Heart right ventricle (tissue), 16 donors: Measurements from ENCODE around the gene TANGO6. TPM values are rescaled to one million over a fixed set of nuclear protein-coding genes. Genes with fewer than 3 reads are reported as not detected.

Experiments used
- ATAC-seq, 8 donors: fragments of 200-7000 bp; cut with Tn5 transposase; one replicate each; pipeline ENCODE4 v1.9.1; 2020; ENCODE audit warnings: mild to moderate bottlenecking in 8 of 8, moderate library complexity in 8 of 8, moderate number of reproducible peaks in 1 of 8
- DNase-seq, 2 donors: peaks; one replicate each; pipeline ENCODE4 v3.0.0-alpha.2; 2020
- H3K27ac ChIP-seq, 10 donors: fragments of 200-600 bp; sonication (generic) in 2 of 10; one replicate each; pipeline versions ENCODE4 v1.5.0 to v1.8.0; 2020 to 2022; ENCODE audit warnings: mild to moderate bottlenecking in 3 of 10
- H3K27me3 ChIP-seq, 7 donors: fragments of 200-600 bp; one replicate each; pipeline ENCODE4 v1.8.0; 2021 to 2022; ENCODE audit warnings: mild to moderate bottlenecking in 2 of 7
- H3K36me3 ChIP-seq, 9 donors: fragments of 200-600 bp; sonication (generic) in 1 of 9; one replicate each; pipeline versions ENCODE4 v1.5.0 to v1.8.0; 2020 to 2022; ENCODE audit warnings: mild to moderate bottlenecking in 2 of 9
- H3K4me1 ChIP-seq, 9 donors: fragments of 200-600 bp; sonication (generic) in 1 of 9; one replicate each; pipeline versions ENCODE4 v1.5.0 to v1.8.0; 2020 to 2022; ENCODE audit warnings: mild to moderate bottlenecking in 4 of 9
- H3K4me3 ChIP-seq, 10 donors: fragments of 200-600 bp; sonication (generic) in 2 of 10; one replicate each; pipeline versions ENCODE4 v1.5.0 to v1.8.0; 2020 to 2022; ENCODE audit warnings: mild to moderate bottlenecking in 7 of 10, moderate library complexity in 2 of 10
- H3K9me3 ChIP-seq, 11 donors: fragments of 200-600 bp in 10 of 11; sonication (generic) in 2 of 11; one replicate each; pipeline versions ENCODE4 v1.5.0 to v1.8.0; 2013 to 2022; ENCODE audit warnings: mild to moderate bottlenecking in 2 of 11, control low read depth in 1 of 11, moderate library complexity in 1 of 11
- WGBS, 2 donors: extraction: QIAGEN DNeasy Blood & Tissue Kit; methylation state at CpG; one replicate each; pipeline ENCODE4 v1.1.7; 2013; ENCODE audit warnings: inconsistent platforms in 1 of 2; 5-methylcytosine and 5-hydroxymethylcytosine counted together
- intact Hi-C, 10 donors: fragments of 100-400 bp; cut with DNase I; formaldehyde crosslinking; loops; one replicate each; pipeline versions ENCODE4 v1.11.1 to v1.14.2; 2022
- polyA plus RNA-seq, 2 donors: library from polyadenylated mRNA; stranded (reverse); fragments of 200-250 nt; gene quantifications; one replicate each; pipeline ENCODE4 v1.2.3, GENCODE V29; 2013
- total RNA-seq, 10 donors: library from RNA; stranded (reverse); fragmentation: NEBNext Ultra II Directional in 3 of 10; extraction: Animal tissue kit (Norgen Biotek cat#: 25700) in 3 of 10; gene quantifications; one replicate each; pipeline versions ENCODE4 v1.2.1 to v1.2.4, GENCODE V29; 2021 to 2023
- TF ChIP-seq, protein P1 (sequence below), 9 donors: fragments of 200-600 bp; sonication (generic) in 2 of 9; IDR thresholded peaks; one replicate each; pipeline versions ENCODE4 v1.5.0 to v1.8.0; 2021 to 2022; ENCODE audit warnings: antibody characterized with exemption in 9 of 9, mild to moderate bottlenecking in 5 of 9, moderate library complexity in 1 of 9
- donor health status: Arrhythmogenic right ventricular cardiomyopathy.
- donor health status: ischemic (EF 13 %, LVEDD 7.1; RV severe dilation, severe dysfunction).
- donor health status: healthy with polysubstance abuse.
- donor health status: DM: no; HTN: yes; CAD: no.
- donor health status: DM: no; HTN: no; CAD: no.
- donor health status: ischemic (EF 25% LVEDD 6.9; RV normal size, moderate dysfunction).
- donor health status: ischemic (EF 25% LVEDD 5.7; RV mildly dilated, moderate dysfunction).
- donor health status: healthy.
- donor health status: DM: yes; HTN: yes; CAD: no.
- donor health status: Ischemic cardiomyopathy.
- donor health status: ischemic (EF 35%, LVEDD 5.7; RV mildly dilated, moderate dysfunction).
- donor health status: nonischemic (EF 11% LVEDD 7.7; RV severe dilation, severe dysfunction).
- donor health status: DM: yes; HTN: yes; CAD: no.
- donor health status: PGD.
- donor health status: ischemic (EF 29% LVEDD 5.4; RV normal size, mild dysfunction).
- donor health status: nonischemic (EF 23%, LVEDD 6.1; RV moderate dilation, normal function).

TANGO6 gene
- total and polyA plus RNA-seq, 12 donors: 1.8 to 12.9 (median 8.0) TPM

DNA sequence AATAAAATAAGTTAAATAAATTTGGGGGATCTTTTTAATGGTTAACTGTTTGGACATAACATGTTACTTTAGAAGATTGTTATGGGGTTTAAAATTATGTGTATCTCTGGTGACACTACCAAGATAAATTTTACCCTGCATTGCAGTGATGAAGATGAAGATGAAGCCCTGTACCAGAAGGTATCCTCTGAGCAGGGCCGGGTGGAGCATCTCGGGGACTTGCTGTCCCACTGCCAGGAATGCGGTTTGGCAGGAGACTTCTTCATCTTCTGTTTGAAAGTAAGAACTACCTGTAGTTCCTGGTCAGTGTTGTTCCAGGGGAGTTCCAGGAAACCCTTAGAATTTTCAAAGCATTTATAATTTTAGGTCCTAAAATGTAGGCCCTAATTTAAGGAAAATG, 64.0 kb downstream of the TANGO6 start:
- H3K27ac ChIP-seq: no peak overlapping the region
- TF ChIP-seq, protein P1, sequence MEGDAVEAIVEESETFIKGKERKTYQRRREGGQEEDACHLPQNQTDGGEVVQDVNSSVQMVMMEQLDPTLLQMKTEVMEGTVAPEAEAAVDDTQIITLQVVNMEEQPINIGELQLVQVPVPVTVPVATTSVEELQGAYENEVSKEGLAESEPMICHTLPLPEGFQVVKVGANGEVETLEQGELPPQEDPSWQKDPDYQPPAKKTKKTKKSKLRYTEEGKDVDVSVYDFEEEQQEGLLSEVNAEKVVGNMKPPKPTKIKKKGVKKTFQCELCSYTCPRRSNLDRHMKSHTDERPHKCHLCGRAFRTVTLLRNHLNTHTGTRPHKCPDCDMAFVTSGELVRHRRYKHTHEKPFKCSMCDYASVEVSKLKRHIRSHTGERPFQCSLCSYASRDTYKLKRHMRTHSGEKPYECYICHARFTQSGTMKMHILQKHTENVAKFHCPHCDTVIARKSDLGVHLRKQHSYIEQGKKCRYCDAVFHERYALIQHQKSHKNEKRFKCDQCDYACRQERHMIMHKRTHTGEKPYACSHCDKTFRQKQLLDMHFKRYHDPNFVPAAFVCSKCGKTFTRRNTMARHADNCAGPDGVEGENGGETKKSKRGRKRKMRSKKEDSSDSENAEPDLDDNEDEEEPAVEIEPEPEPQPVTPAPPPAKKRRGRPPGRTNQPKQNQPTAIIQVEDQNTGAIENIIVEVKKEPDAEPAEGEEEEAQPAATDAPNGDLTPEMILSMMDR (IDR thresholded peaks at IDR 0.05): no peak
- no peak for DNase-seq
- ATAC-seq: no peak
- intact Hi-C loops: loop anchor here in 3 of 10 donors (5.0 to 10.0 kb wide), 3 partner anchors 200 to 378 kb away; partner anchors contain the start of gene HAS3 (in 1 of the 3)
- peaks cover 0 to 4% (median 0%) of the 10 kb centered on the region in 9 donors for H3K4me1 ChIP-seq
- H3K4me3 ChIP-seq: no peak overlapping the region
- no peaks in the 10 kb centered on the region for H3K9me3 ChIP-seq
- 84 to 87% methylated on average over 3 of the region's 3 CpGs for WGBS, 2 donors
- H3K36me3 ChIP-seq: peaks cover 0 to 81% (median 12%) of the 10 kb centered on the region in 9 donors
- H3K27me3 ChIP-seq: no peaks in the 10 kb centered on the region

DNA sequence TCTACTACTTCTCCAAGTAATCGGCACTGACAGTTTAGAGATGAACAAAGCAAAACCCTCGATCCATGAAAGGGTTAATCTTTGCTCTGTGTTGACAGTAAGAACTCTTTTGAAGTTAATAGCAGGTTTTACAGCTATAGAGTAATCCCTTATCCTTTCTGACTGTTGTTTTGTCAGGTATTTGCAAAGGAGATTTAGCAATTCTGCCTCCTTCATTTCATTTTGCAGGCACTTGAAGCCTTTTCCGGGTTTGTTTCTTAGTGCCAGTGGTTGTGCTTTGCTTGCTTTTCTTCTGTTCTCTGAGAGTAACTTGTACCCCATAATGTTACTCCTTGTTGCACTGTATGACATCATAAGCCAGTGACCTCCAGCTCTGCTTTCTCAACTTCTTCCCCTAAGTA, 64.5 kb downstream of the TANGO6 start:
- TF ChIP-seq, protein P1 (IDR thresholded peaks at IDR 0.05): no peak
- Histone ChIP-seq H3K27me3 (no peaks in the 10 kb centered on the region), H3K36me3 (peaks cover 0 to 82% (median 12%) of the 10 kb centered on the region in 9 donors), H3K9me3 (no peaks in the 10 kb centered on the region), H3K27ac (no peak overlapping the region), H3K4me1 (no peaks in the 10 kb centered on the region), H3K4me3 (no peak overlapping the region)
- DNase-seq (no peak), ATAC-seq (no peak)
- intact Hi-C loops: loop anchor here in 3 of 10 donors (5.0 to 10.0 kb wide), 3 partner anchors 200 to 377 kb away; partner anchors contain the start of gene HAS3 (in 1 of the 3)
- WGBS, 2 donors: 64 to 67% methylated on average over 3 of the region's 3 CpGs

DNA sequence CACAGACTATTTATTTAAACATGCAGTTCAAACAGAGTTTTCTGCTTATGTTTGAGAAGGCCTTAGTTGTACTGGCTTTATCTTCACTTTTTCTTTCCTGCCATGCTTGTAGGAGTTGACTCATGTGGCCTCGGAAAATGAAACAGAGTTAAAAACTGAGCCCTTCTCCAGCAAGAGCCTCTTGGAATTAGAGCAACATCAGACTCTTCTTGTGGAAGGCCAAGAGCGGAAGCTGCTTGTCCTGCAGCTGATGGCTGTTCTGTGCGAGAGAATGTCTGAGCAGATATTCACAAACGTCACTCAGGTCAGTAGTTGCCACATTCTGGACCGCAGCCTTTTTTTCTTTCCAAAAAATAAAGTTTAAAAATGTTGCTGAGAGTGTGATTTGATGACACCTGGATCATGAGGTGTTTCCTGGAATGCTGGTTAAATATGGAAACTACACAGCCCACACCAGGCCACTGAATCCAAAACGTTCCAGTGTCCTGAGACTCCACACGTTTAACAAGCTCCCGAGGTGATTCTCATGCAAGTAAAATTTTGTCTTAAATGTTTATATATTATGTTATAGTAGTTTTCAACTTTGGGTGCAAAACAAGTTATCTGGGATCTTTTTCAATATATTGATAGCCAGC, 65.9 kb downstream of the TANGO6 start:
- intact Hi-C loops: loop anchor here in 3 of 10 donors (5.0 to 10.0 kb wide), 3 partner anchors 198 to 376 kb away; partner anchors contain the start of gene HAS3 (in 1 of the 3)
- WGBS, 2 donors: 80 to 86% methylated on average over 8 of the region's 8 CpGs

DNA sequence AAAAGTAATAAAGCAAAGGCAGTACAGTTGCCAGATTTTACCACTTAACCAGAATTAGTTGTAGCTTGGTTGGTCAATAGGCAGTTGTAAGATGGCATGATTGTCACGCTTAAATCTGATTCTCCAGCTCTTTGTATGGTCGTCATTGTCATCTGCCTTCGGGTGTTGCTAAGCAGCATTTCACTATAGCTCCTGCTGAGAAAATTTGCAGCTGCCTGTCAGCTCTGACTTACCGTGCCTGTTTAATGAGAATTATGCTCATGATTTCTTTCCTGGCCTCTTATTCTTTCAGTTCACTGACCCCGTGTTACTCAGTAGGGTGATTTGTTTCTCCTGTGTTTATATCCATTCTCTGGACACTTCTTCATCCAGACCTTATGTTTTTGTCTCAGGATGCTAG, 66.7 kb downstream of the TANGO6 start:
- TF ChIP-seq, protein P1 (IDR thresholded peaks at IDR 0.05): no peak
- no peak overlapping the region for H3K4me3 ChIP-seq
- ATAC-seq: no peak
- intact Hi-C loops: no loop called here
- no peaks in the 10 kb centered on the region for H3K9me3 ChIP-seq
- H3K36me3 ChIP-seq: peaks cover 0 to 63% (median 12%) of the 10 kb centered on the region in 9 donors
- H3K27ac ChIP-seq: no peak overlapping the region
- DNase-seq: no peak
- no peaks in the 10 kb centered on the region for H3K4me1 ChIP-seq
- no peaks in the 10 kb centered on the region for H3K27me3 ChIP-seq
- whole genome bisulfite sequencing, 2 donors: 77 to 80% methylated on average over 5 of the region's 5 CpGs

More for the DNA sequence above, 65.9 kb downstream of the TANGO6 start:
- peaks cover 0 to 70% (median 12%) of the 10 kb centered on the region in 9 donors for H3K36me3 ChIP-seq
- TF ChIP-seq, protein P1 (IDR thresholded peaks at IDR 0.05): no peak
- H3K9me3 ChIP-seq: no peaks in the 10 kb centered on the region
- no peak overlapping the region for H3K4me3 ChIP-seq
- H3K27ac ChIP-seq: no peak overlapping the region
- DNase-seq (no peak), ATAC-seq (no peak)
- H3K4me1 ChIP-seq: no peaks in the 10 kb centered on the region
- no peaks in the 10 kb centered on the region for H3K27me3 ChIP-seq
